IMR-90 (cell line): Measurements from ENCODE around the gene COL13A1. TPM values are rescaled to one million over a fixed set of nuclear protein-coding genes. Genes with fewer than 3 reads are reported as not detected.
A peak's percentile ranks its signal among the peaks of the same experiment; 100 is the strongest.

ENCODE experiments used
- ATAC-seq: fragments of 200-7000 bp; cut with Tn5 transposase; 2 replicates; pipeline ENCODE4 v1.9.1; 2020; ENCODE audit warnings: low read depth, mild to moderate bottlenecking, moderate library complexity
- BruUV-seq: library from RNA; stranded (reverse); fragments of 400-500 nt; replicated peaks from 2 replicates; lab custom pipeline; 2021; lab: Mats Ljungman, UMichigan
- CTCF ChIA-PET: fragments of 300-600 bp; formaldehyde crosslinking; extraction: SDS; loops from one replicate; lab custom pipeline; 2021; ENCODE audit warnings: antibody characterized with exemption; lab: Yijun Ruan, JAX
- POLR2A ChIA-PET: fragments of 300-600 bp; sonication (Branson Sonifier 250); formaldehyde crosslinking; loops from one replicate; lab custom pipeline; 2022; ENCODE audit warnings: antibody characterized with exemption; ENCODE audit not compliant: unreplicated experiment; lab: Charles Lee
- DNase-seq: peaks from one replicate; pipeline ENCODE4 v3.0.0; 2013
- H2AFZ ChIP-seq: replicated peaks from 2 replicates; pipeline ENCODE3; 2013; ENCODE audit warnings: low read length, mild to moderate bottlenecking; ENCODE audit not compliant: poor library complexity
- H2AK5ac ChIP-seq: 2 replicates; pipeline ENCODE4 v1.6.1; 2013; ENCODE audit warnings: low read depth, low read length, inconsistent platforms
- H2AK9ac ChIP-seq: replicated peaks from 2 replicates; pipeline ENCODE3; 2013; ENCODE audit warnings: mild to moderate bottlenecking, low read depth, low read length, moderate library complexity; ENCODE audit not compliant: poor library complexity
- H2BK120ac ChIP-seq: 2 replicates; pipeline ENCODE4 v1.6.1; 2013; ENCODE audit warnings: low read depth, low read length, inconsistent platforms
- H2BK15ac ChIP-seq: 3 replicates; pipeline ENCODE4 v1.6.1; 2013; ENCODE audit warnings: low read depth, low read length, inconsistent platforms
- H2BK20ac ChIP-seq: 2 replicates; pipeline ENCODE4 v1.6.1; 2013; ENCODE audit warnings: low read depth, mild to moderate bottlenecking, inconsistent platforms, low read length, moderate library complexity
- H2BK5ac ChIP-seq: 2 replicates; pipeline ENCODE4 v1.6.1; 2013; ENCODE audit warnings: mild to moderate bottlenecking, low read depth, low read length, inconsistent platforms; ENCODE audit not compliant: poor library complexity, severe bottlenecking
- H3K14ac ChIP-seq: replicated peaks from 2 replicates; pipeline ENCODE4 v1.6.1; 2013; ENCODE audit warnings: low read depth, low read length, inconsistent platforms
- H3K18ac ChIP-seq: 2 replicates; pipeline ENCODE4 v1.6.1; 2013; ENCODE audit warnings: low read depth, low read length, control low read depth
- H3K23ac ChIP-seq: 2 replicates; pipeline ENCODE4 v1.6.1; 2013; ENCODE audit warnings: low read depth, low read length, inconsistent platforms
- H3K27ac ChIP-seq: 2 replicates; pipeline ENCODE4 v1.5.1; 2013; ENCODE audit warnings: mild to moderate bottlenecking, control low read depth, low read length; ENCODE audit not compliant: insufficient read depth
- H3K27me3 ChIP-seq: 2 replicates; pipeline ENCODE4 v1.6.1; 2013; ENCODE audit warnings: low read length; ENCODE audit not compliant: control insufficient read depth, insufficient read depth
- H3K36me3 ChIP-seq: 2 replicates; pipeline ENCODE4 v1.6.1; 2013; ENCODE audit warnings: low read length, mixed read lengths; ENCODE audit not compliant: control insufficient read depth, insufficient read depth
- H3K4ac ChIP-seq: 2 replicates; pipeline ENCODE4 v1.6.1; 2013; ENCODE audit warnings: low read depth, low read length, inconsistent platforms
- H3K4me1 ChIP-seq: 2 replicates; pipeline ENCODE4 v1.6.1; 2013; ENCODE audit warnings: low read length, mixed read lengths; ENCODE audit not compliant: control insufficient read depth, insufficient read depth
- H3K4me2 ChIP-seq: 2 replicates; pipeline ENCODE4 v1.6.1; 2013; ENCODE audit warnings: low read depth, mild to moderate bottlenecking, control low read depth, low read length, moderate library complexity
- H3K4me3 ChIP-seq: 2 replicates; pipeline ENCODE4 v1.5.1; 2013; ENCODE audit warnings: low read depth, mild to moderate bottlenecking, control low read depth, low read length, moderate library complexity; ENCODE audit not compliant: insufficient read depth
- H3K56ac ChIP-seq: 2 replicates; pipeline ENCODE4 v1.6.1; 2013; ENCODE audit warnings: low read length, inconsistent platforms; ENCODE audit not compliant: insufficient read depth; ENCODE audit errors: extremely low read depth
- H3K79me1 ChIP-seq, 2 experiments: 2 replicates each; pipeline ENCODE4 v1.6.1; 2013; ENCODE audit warnings: low read length in 2 of 2, inconsistent platforms in 1 of 2, low read depth in 1 of 2
- H3K9ac ChIP-seq: 2 replicates; pipeline ENCODE4 v1.6.1; 2013; ENCODE audit warnings: low read depth, low read length, control low read depth
- H3K9me1 ChIP-seq: 2 replicates; pipeline ENCODE4 v1.6.1; 2013; ENCODE audit warnings: low read length, inconsistent platforms; ENCODE audit not compliant: insufficient read depth
- H3K9me3 ChIP-seq: 2 replicates; pipeline ENCODE4 v1.6.1; 2013; ENCODE audit warnings: low read length; ENCODE audit not compliant: control insufficient read depth, insufficient read depth
- H4K20me1 ChIP-seq: 2 replicates; pipeline ENCODE4 v1.6.1; 2013; ENCODE audit warnings: low read length, inconsistent platforms; ENCODE audit not compliant: insufficient read depth
- H4K5ac ChIP-seq: 2 replicates; pipeline ENCODE4 v1.6.1; 2013; ENCODE audit warnings: mild to moderate bottlenecking, low read depth, low read length, control low read depth
- H4K8ac ChIP-seq, 2 experiments: 2 replicates each; pipeline ENCODE4 v1.6.1; 2013; ENCODE audit warnings: low read depth in 2 of 2, low read length in 2 of 2, control low read depth in 1 of 2, inconsistent platforms in 1 of 2
- H4K91ac ChIP-seq: 2 replicates; pipeline ENCODE4 v1.6.1; 2013; ENCODE audit warnings: low read depth, low read length, inconsistent platforms; ENCODE audit not compliant: insufficient read depth
- RAD21 ChIP-seq: IDR thresholded peaks from 2 replicates; pipeline ENCODE4 v1.6.1; 2012; ENCODE audit warnings: low read length, improper control_type of control experiment
- RFX5 ChIP-seq: IDR thresholded peaks from 2 replicates; pipeline ENCODE4 v1.8.0; 2012; ENCODE audit warnings: low read depth, mild to moderate bottlenecking, low read length, moderate library complexity
- WGBS, 2 experiments: methylation state at CpG; one replicate each; pipeline versions ENCODE4 v1.1.5 to v1.1.7; 2013; ENCODE audit warnings: missing lambda C conversion rate in 2 of 2; ENCODE audit not compliant: insufficient read length in 1 of 2; ENCODE audit errors: extremely low coverage in 2 of 2; 5-methylcytosine and 5-hydroxymethylcytosine counted together
- dilution Hi-C: fragments of 300-500 bp; cut with HindIII; formaldehyde crosslinking; loops from one replicate; pipeline ENCODE4 v1.14.3; 2018; ENCODE audit warnings: low sequenced_read_pairs; ENCODE audit not compliant: unreplicated experiment
- in situ Hi-C: fragments of 300-500 bp; cut with MboI; formaldehyde crosslinking; loops from 3 replicates; pipeline ENCODE4 v1.14.3; 2019; ENCODE audit warnings: low sequenced_read_pairs, inconsistent platforms, mixed read lengths
- intact Hi-C: fragments of 100-400 bp; cut with micrococcal nuclease; formaldehyde crosslinking; loops from 2 replicates; pipeline ENCODE4 v1.10.0; 2022
- polyA plus RNA-seq, 3 experiments: library from polyadenylated mRNA; depleted of rRNA; stranded (reverse); fragments of >200 nt; gene quantifications; 2 replicates each; pipeline ENCODE4 v1.2.3, GENCODE V29; 2012; ENCODE audit warnings: low replicate concordance in 1 of 3
- total RNA-seq: library from RNA; depleted of rRNA; stranded (reverse); fragments of >200 nt; gene quantifications from 2 replicates; pipeline ENCODE4 v1.2.3, GENCODE V29; 2012
- TF ChIP-seq, protein P1 (sequence below): conservative IDR thresholded peaks from 2 replicates; pipeline ENCODE4 v1.5.1; 2012; ENCODE audit warnings: mild to moderate bottlenecking, low read depth, low read length, improper control_type of control experiment

The COL13A1 gene
- total and polyA plus RNA-seq, 2 of the 4 experiments (the other 2 are of a cell fraction): 12.2 to 31.3 TPM

DNA sequence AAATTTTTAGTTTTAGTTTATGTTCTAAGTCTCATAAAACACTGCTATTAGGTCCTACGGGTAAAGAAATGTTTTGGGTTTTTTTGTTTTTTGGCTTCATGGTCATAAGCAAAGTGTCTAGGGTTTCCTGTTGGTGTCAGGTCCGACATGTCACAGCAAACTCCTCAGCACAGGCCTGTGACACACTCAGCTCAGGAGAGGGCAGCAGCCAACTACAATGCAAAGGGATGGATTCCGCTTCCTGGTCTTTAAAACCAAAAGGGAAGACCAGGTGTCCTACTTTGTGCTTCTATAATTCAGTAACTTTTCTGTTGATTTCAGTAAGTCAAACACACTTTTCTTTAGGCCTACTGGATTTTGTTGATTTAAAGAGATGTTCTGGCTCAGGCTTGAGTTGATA lies 167.1 kb downstream of the COL13A1 start:
- Histone ChIP-seq H2BK120ac (no peak overlapping the region), H3K9me1 (peaks cover 12% of the 10 kb centered on the region), H3K23ac (no peak overlapping the region), H3K79me1 (no peaks in the 10 kb centered on the region), H3K9ac (no peak overlapping the region), H3K14ac (no peak overlapping the region), H4K20me1 (peaks cover 10% of the 10 kb centered on the region; the same call in 1 of the 2 replicates), H3K18ac (no peak overlapping the region), H3K4me2 (no peak overlapping the region), H4K5ac (no peak overlapping the region), H2AK9ac (no peak overlapping the region), H4K8ac (no peak overlapping the region), H2AK5ac (no peak overlapping the region), H4K91ac (no peak overlapping the region), H3K27me3 (peaks cover 12% of the 10 kb centered on the region), H3K9me3 (no peaks in the 10 kb centered on the region), H3K4me1 (peaks cover 14% of the 10 kb centered on the region), H2BK20ac (no peak overlapping the region), H2BK5ac (no peak overlapping the region), H3K27ac (no peak overlapping the region), H3K56ac (no peak overlapping the region), H2AFZ (no peak overlapping the region), H3K4me3 (no peak overlapping the region), H3K4ac (no peak overlapping the region), H3K36me3 (no peaks in the 10 kb centered on the region), H2BK15ac (no peak overlapping the region)
- peak; percentile 33 for DNase-seq
- WGBS, 2 experiments: no CpG with 5 or more reads among the region's 3 CpGs
- TF ChIP-seq, protein P1, sequence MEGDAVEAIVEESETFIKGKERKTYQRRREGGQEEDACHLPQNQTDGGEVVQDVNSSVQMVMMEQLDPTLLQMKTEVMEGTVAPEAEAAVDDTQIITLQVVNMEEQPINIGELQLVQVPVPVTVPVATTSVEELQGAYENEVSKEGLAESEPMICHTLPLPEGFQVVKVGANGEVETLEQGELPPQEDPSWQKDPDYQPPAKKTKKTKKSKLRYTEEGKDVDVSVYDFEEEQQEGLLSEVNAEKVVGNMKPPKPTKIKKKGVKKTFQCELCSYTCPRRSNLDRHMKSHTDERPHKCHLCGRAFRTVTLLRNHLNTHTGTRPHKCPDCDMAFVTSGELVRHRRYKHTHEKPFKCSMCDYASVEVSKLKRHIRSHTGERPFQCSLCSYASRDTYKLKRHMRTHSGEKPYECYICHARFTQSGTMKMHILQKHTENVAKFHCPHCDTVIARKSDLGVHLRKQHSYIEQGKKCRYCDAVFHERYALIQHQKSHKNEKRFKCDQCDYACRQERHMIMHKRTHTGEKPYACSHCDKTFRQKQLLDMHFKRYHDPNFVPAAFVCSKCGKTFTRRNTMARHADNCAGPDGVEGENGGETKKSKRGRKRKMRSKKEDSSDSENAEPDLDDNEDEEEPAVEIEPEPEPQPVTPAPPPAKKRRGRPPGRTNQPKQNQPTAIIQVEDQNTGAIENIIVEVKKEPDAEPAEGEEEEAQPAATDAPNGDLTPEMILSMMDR: peak; percentile 27; the same call in 1 of the 2 replicates
- TF ChIP-seq RAD21: peak; percentile 29; the same call in 1 of the 2 replicates
- no peak for TF ChIP-seq RFX5
- ATAC-seq: no peak
- in situ Hi-C loops (no loop called here), intact Hi-C loops (no loop called here), dilution Hi-C loops (no loop called here)
- ChIA-PET POLR2A (no interaction called here), CTCF (no interaction called here)
- BruUV-seq: no TSS peak
